GM12878 (cell line): Measurements from ENCODE around the gene ALG8. TPM values are rescaled to one million over a fixed set of nuclear protein-coding genes. Genes with fewer than 3 reads are reported as not detected.

Experiments
- ATAC-seq: fragments of 200-7000 bp; cut with Tn5 transposase; 3 replicates; pipeline ENCODE4 v1.9.1; 2020; ENCODE audit warnings: mild to moderate bottlenecking, moderate library complexity
- BruUV-seq: library from RNA; stranded (reverse); fragments of 400-500 nt; replicated peaks from 2 replicates; lab custom pipeline; 2021; lab: Mats Ljungman, UMichigan
- CTCF ChIA-PET: fragments of 300-600 bp; sonication (Branson Sonifier 250); formaldehyde crosslinking; extraction: SDS; loops from one replicate; lab custom pipeline; 2021; ENCODE audit warnings: inconsistent platforms; lab: Yijun Ruan, JAX
- POLR2A ChIA-PET: fragments of 350-600 bp; formaldehyde crosslinking; extraction: SDS; loops from one replicate; lab custom pipeline; 2021; ENCODE audit warnings: inconsistent platforms; lab: Charles Lee
- RAD21 ChIA-PET: fragments of 300-600 bp; sonication (Branson Sonifier 250); formaldehyde crosslinking; loops from one replicate; lab custom pipeline; 2023; ENCODE audit warnings: antibody characterized with exemption; ENCODE audit not compliant: unreplicated experiment; lab: Charles Lee
- SMC1A ChIA-PET: fragments of 300-600 bp; sonication (Branson Sonifier 250); formaldehyde crosslinking; loops from one replicate; lab custom pipeline; 2023; ENCODE audit not compliant: unreplicated experiment, uncharacterized antibody; lab: Charles Lee
- DNase-seq: peaks from one replicate; pipeline ENCODE4 v3.0.0-alpha.2; 2011; ENCODE audit warnings: low read depth, low spot score
- FAIRE-seq: peaks from 3 replicates; lab custom pipeline; 2011; peaks lifted over from hg19 to GRCh38; lab: Jason Lieb, UNC
- H2AFZ ChIP-seq: 2 replicates; pipeline ENCODE4 v1.6.0; 2011; ENCODE audit warnings: low read depth, low read length, control low read depth; ENCODE audit not compliant: control insufficient read depth
- H3K27ac ChIP-seq: 2 replicates; pipeline ENCODE4 v1.5.1; 2011; ENCODE audit warnings: control low read depth; ENCODE audit not compliant: control insufficient read depth, insufficient read depth
- H3K27me3 ChIP-seq, 2 experiments: replicated peaks in 1 of 2; 2 replicates each; pipeline versions ENCODE4 v1.6.0 to v1.6.1; 2011; ENCODE audit warnings: low read length in 1 of 2; ENCODE audit not compliant: control insufficient read depth in 2 of 2, insufficient read depth in 2 of 2
- H3K36me3 ChIP-seq, 2 experiments: 2 replicates each; pipeline ENCODE4 v1.5.1; 2011; ENCODE audit warnings: low read length in 1 of 2; ENCODE audit not compliant: control insufficient read depth in 2 of 2, insufficient read depth in 2 of 2
- H3K4me1 ChIP-seq: 2 replicates; pipeline ENCODE4 v1.6.1; 2011; ENCODE audit warnings: mild to moderate bottlenecking, low read length, moderate library complexity, mixed read lengths; ENCODE audit not compliant: control insufficient read depth, insufficient read depth
- H3K4me2 ChIP-seq: 2 replicates; pipeline ENCODE4 v1.6.0; 2011; ENCODE audit warnings: control low read depth; ENCODE audit not compliant: control insufficient read depth, insufficient read depth
- H3K4me3 ChIP-seq: fragments of 200-600 bp; sonication (generic); 2 replicates; pipeline ENCODE4 v1.5.1; 2016
- H3K79me2 ChIP-seq: 2 replicates; pipeline ENCODE4 v1.6.0; 2011; ENCODE audit warnings: low read length; ENCODE audit not compliant: control insufficient read depth, insufficient read depth
- H3K9ac ChIP-seq: 2 replicates; pipeline ENCODE4 v1.8.0; 2011; ENCODE audit warnings: low read length, control low read depth, mixed read lengths; ENCODE audit not compliant: control insufficient read depth, insufficient read depth
- H3K9me3 ChIP-seq: replicated peaks from 3 replicates; pipeline ENCODE4 v1.5.1; 2011; ENCODE audit warnings: mild to moderate bottlenecking, low read length; ENCODE audit not compliant: control insufficient read depth, insufficient read depth
- H4K20me1 ChIP-seq: 2 replicates; pipeline ENCODE4 v1.6.0; 2011; ENCODE audit not compliant: control insufficient read depth, insufficient read depth
- ATF7 ChIP-seq: fragments of 450-650 bp; IDR thresholded peaks from 2 replicates; pipeline ENCODE4 v1.6.1; 2016; ENCODE audit warnings: low read depth, mild to moderate bottlenecking
- BCL11A ChIP-seq: IDR thresholded peaks from 2 replicates; pipeline ENCODE4 v1.6.1; 2011; ENCODE audit warnings: low read depth, low read length
- ETV6 ChIP-seq, 2 experiments: fragments of 450-650 bp in 1 of 2; IDR thresholded peaks in 1 of 2; conservative IDR thresholded peaks in 1 of 2; 2 replicates each; pipeline ENCODE4 v1.6.1; 2014; ENCODE audit warnings: antibody characterized with exemption in 1 of 2, borderline replicate concordance in 1 of 2, low read depth in 1 of 2, mild to moderate bottlenecking in 1 of 2, moderate library complexity in 1 of 2
- HDAC2 ChIP-seq: fragments of 200-600 bp; sonication (generic); IDR thresholded peaks from 2 replicates; pipeline ENCODE4 v1.6.1; 2017
- IKZF2 ChIP-seq, 2 experiments: fragments of 450-650 bp; IDR thresholded peaks; 2 replicates each; pipeline ENCODE4 v1.6.1; 2017; ENCODE audit warnings: mild to moderate bottlenecking in 2 of 2, moderate library complexity in 2 of 2
- JUND ChIP-seq: IDR thresholded peaks from 2 replicates; pipeline ENCODE4 v1.6.1; 2012; ENCODE audit warnings: low read depth, mild to moderate bottlenecking, low read length, improper control_type of control experiment, moderate library complexity
- KDM1A ChIP-seq: fragments of 200-600 bp; sonication (generic); IDR thresholded peaks from 2 replicates; pipeline ENCODE4 v1.6.1; 2016; ENCODE audit warnings: borderline replicate concordance
- NFYA ChIP-seq: IDR thresholded peaks from 2 replicates; pipeline ENCODE4 v1.6.1; 2011; ENCODE audit warnings: low read depth, mild to moderate bottlenecking, low read length, improper control_type of control experiment, borderline replicate concordance
- PRDM15 ChIP-seq: fragments of 450-650 bp; formaldehyde crosslinking; IDR thresholded peaks from 2 replicates; pipeline ENCODE4 v1.4.0; 2020; ENCODE audit warnings: mild to moderate bottlenecking, moderate library complexity
- RAD51 ChIP-seq: fragments of 450-650 bp; IDR thresholded peaks from 2 replicates; pipeline ENCODE4 v1.6.1; 2016; ENCODE audit warnings: moderate library complexity, mild to moderate bottlenecking, inconsistent platforms
- RCOR1 ChIP-seq: conservative IDR thresholded peaks from 2 replicates; pipeline ENCODE4 v1.6.1; 2012; ENCODE audit warnings: low read depth, low read length, improper control_type of control experiment
- YBX1 ChIP-seq: fragments of 450-650 bp; IDR thresholded peaks from 2 replicates; pipeline ENCODE4 v1.6.1; 2016; ENCODE audit warnings: antibody characterized with exemption
- YY1 ChIP-seq: IDR thresholded peaks from 2 replicates; pipeline ENCODE4 v1.6.1; 2011; ENCODE audit warnings: low read depth, mild to moderate bottlenecking, low read length
- ZNF384 ChIP-seq: IDR thresholded peaks from 2 replicates; pipeline ENCODE4 v1.6.1; 2012; ENCODE audit warnings: low read depth, mild to moderate bottlenecking, low read length, improper control_type of control experiment, borderline replicate concordance
- ZZZ3 ChIP-seq: IDR thresholded peaks from 2 replicates; pipeline ENCODE4 v1.6.1; 2011; ENCODE audit warnings: low read depth; ENCODE audit not compliant: control insufficient read depth, insufficient read length
- in situ Hi-C: fragments of 300-500 bp; cut with MboI; formaldehyde crosslinking; loops from 9 replicates; pipeline ENCODE4 v1.14.3; 2018; ENCODE audit warnings: mixed read lengths
- intact Hi-C: fragments of 100-400 bp; cut with micrococcal nuclease; formaldehyde crosslinking; loops from one replicate; pipeline ENCODE4 v1.14.2; 2022; ENCODE audit not compliant: unreplicated experiment
- polyA plus RNA-seq, 11 experiments: library from polyadenylated mRNA; depleted of rRNA in 4 of 11; unstranded in 6 of 11; stranded (reverse) in 5 of 11; fragments of >200 nt; fragmentation: Nextera tagmentation in 4 of 11; fragmentation: Illumina TruSeq in 1 of 11; extraction: Ambion mirVana in 4 of 11; extraction: Trizol in 1 of 11; gene quantifications; 1 replicate in 1 of 11; 2 replicates in 10 of 11; pipeline versions ENCODE4 v1.2.1 to v1.2.3, GENCODE V29; 2011 to 2016; ENCODE audit warnings: inconsistent platforms in 2 of 11, missing spikeins in 2 of 11, low read depth in 1 of 11
- total RNA-seq, 4 experiments: library from RNA; depleted of rRNA in 3 of 4; stranded (reverse); fragments of >200 nt in 3 of 4; fragmentation: Illumina TruSeq in 1 of 4; extraction: Trizol in 1 of 4; gene quantifications; 2 replicates each; pipeline versions ENCODE4 v1.2.1 to v1.2.3, GENCODE V29; 2013 to 2021
- TF ChIP-seq, protein P1 (sequence below): fragments of 450-650 bp; conservative IDR thresholded peaks from 2 replicates; pipeline ENCODE4 v1.6.1; 2017; ENCODE audit warnings: mild to moderate bottlenecking, moderate library complexity

ALG8 gene
- total and polyA plus RNA-seq, 10 of the 15 experiments (the other 5 are each of a cell fraction or from before 2014, with no cell fraction given) = 45.7 to 105 (median 68.4) TPM

DNA sequence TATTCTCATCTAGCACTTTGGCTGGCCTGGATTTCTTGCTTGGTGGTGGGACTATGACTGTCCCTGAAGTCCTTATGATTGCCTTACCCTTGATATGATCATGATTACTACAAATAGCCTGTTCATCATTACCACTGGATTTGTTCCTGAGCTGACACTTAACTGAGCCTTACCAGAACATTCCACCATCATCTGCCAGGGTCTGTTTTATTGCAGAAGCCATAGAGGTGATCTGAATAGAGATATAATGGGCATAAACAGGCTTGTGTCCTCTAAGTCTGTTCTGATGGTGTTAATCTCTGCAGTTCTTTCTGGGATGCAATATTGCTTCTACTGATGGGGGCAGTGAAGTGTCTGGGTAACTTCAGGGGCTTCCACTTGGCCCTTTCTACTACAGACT, 12.4 kb upstream of the ALG8 start:
- RAD21 ChIA-PET = no interaction called here

DNA sequence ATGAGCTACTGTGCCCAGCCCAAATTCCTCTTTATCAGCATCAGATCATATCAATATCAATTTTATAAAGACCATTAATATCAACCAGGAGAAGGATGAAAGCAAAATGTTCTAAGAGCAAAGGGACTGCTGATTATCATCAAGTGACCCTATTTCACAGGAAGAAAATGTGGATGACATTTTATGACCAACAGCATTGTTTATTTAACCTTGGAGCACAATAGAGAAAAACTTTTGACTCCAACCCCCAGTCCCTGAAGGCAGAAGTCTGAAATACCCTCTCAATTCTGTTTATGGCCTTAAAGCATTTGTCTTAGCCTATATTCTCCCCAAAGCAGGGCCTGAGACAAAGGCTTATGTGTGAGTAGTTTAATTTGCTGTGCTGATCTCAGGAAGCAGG, 11.3 kb upstream of the ALG8 start:
- CTCF ChIA-PET = interaction anchor here (1.8 kb wide), 1 partner anchor 414 kb away, joined by 6 read pairs; no protein-coding TSS in a partner anchor
- TF ChIP-seq JUND (no peak), RCOR1 (no peak), PRDM15 (no peak), KDM1A (no peak), IKZF2 (IDR thresholded peaks at IDR 0.05) (no peak), ETV6 (conservative IDR thresholded peaks at IDR 0.05 in 1 of 2, IDR thresholded peaks at IDR 0.05 in 1 of 2; ENCODE audit: borderline replicate concordance in 1 of 2, low read depth in 1 of 2) (no peak), BCL11A (no peak), YBX1 (no peak), ZZZ3 (no peak), ZNF384 (no peak)

More for the DNA sequence above, 12.4 kb upstream of the ALG8 start:
- H4K20me1 ChIP-seq = no peaks in the 10 kb centered on the region
- in situ Hi-C loops (no loop called here), intact Hi-C loops (no loop called here)
- no peak overlapping the region for H2AFZ ChIP-seq
- no peak overlapping the region for H3K27ac ChIP-seq
- H3K4me3 ChIP-seq = no peak overlapping the region
- no peak overlapping the region for H3K4me2 ChIP-seq
- no peak overlapping the region for H3K9ac ChIP-seq
- CTCF ChIA-PET = no interaction called here
- no TSS peak for BruUV-seq
- SMC1A ChIA-PET = no interaction called here
- ATAC-seq (no peak), FAIRE-seq (no peak), DNase-seq (no peak)
- TF ChIP-seq RAD51 = no peak
- TF ChIP-seq HDAC2 = no peak
- no peak for TF ChIP-seq ATF7
- TF ChIP-seq, protein P1, sequence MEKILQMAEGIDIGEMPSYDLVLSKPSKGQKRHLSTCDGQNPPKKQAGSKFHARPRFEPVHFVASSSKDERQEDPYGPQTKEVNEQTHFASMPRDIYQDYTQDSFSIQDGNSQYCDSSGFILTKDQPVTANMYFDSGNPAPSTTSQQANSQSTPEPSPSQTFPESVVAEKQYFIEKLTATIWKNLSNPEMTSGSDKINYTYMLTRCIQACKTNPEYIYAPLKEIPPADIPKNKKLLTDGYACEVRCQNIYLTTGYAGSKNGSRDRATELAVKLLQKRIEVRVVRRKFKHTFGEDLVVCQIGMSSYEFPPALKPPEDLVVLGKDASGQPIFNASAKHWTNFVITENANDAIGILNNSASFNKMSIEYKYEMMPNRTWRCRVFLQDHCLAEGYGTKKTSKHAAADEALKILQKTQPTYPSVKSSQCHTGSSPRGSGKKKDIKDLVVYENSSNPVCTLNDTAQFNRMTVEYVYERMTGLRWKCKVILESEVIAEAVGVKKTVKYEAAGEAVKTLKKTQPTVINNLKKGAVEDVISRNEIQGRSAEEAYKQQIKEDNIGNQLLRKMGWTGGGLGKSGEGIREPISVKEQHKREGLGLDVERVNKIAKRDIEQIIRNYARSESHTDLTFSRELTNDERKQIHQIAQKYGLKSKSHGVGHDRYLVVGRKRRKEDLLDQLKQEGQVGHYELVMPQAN = no peak
- TF ChIP-seq NFYA = no peak
- no peak for TF ChIP-seq YY1
- POLR2A ChIA-PET = no interaction called here
- no peaks in the 10 kb centered on the region for H3K79me2 ChIP-seq
- H3K27me3 ChIP-seq = no peaks in the 10 kb centered on the region
- no peaks in the 10 kb centered on the region for H3K9me3 ChIP-seq
- H3K36me3 ChIP-seq = no peaks in the 10 kb centered on the region; a peak in 1 of 4 replicates
- no peaks in the 10 kb centered on the region for H3K4me1 ChIP-seq

More for the DNA sequence above, 11.3 kb upstream of the ALG8 start:
- H3K4me2 ChIP-seq = no peak overlapping the region
- no peak for ATAC-seq
- SMC1A ChIA-PET = no interaction called here
- in situ Hi-C loops (no loop called here), intact Hi-C loops (no loop called here)
- H3K9me3 ChIP-seq = no peaks in the 10 kb centered on the region
- DNase-seq = no peak
- H2AFZ ChIP-seq = no peak overlapping the region
- RAD21 ChIA-PET = interaction anchor here (0.7 kb wide), 1 partner anchor 414 kb away, joined by 3 read pairs; no protein-coding TSS in a partner anchor
- H3K4me1 ChIP-seq = no peaks in the 10 kb centered on the region
- no peaks in the 10 kb centered on the region for H3K27me3 ChIP-seq
- H3K9ac ChIP-seq = no peak overlapping the region
- H3K27ac ChIP-seq = no peak overlapping the region
- POLR2A ChIA-PET = no interaction called here
- BruUV-seq = no TSS peak
- no peaks in the 10 kb centered on the region; a peak in 1 of 4 replicates for H3K36me3 ChIP-seq
- no peak for FAIRE-seq
- H3K79me2 ChIP-seq = no peaks in the 10 kb centered on the region
- H3K4me3 ChIP-seq = no peak overlapping the region
- no peaks in the 10 kb centered on the region for H4K20me1 ChIP-seq
